MM.1S (cell line): ENCODE data around the gene PTP4A2.

ENCODE experiments used
- CTCF ChIP-seq: fragments of 300-600 bp; sonication (generic); IDR thresholded peaks from 2 replicates; pipeline ENCODE4 v1.5.1; 2016; ENCODE audit warnings: antibody characterized with exemption, low read length, mixed read lengths
- EZH2 ChIP-seq: fragments of 300-600 bp; sonication (generic); optimal IDR thresholded peaks from 2 replicates; pipeline ENCODE3; 2017; ENCODE audit warnings: low read depth, mild to moderate bottlenecking, antibody characterized with exemption, low read length, mixed read lengths

- no peak for TF ChIP-seq CTCF
- TF ChIP-seq EZH2, result no peak
Measured at GRCh38 chr1:31937300-31938183, 626 bp downstream of the PTP4A2 start.
